ENCODE measurements around the gene LIPC.

LIPC gene

DNA sequence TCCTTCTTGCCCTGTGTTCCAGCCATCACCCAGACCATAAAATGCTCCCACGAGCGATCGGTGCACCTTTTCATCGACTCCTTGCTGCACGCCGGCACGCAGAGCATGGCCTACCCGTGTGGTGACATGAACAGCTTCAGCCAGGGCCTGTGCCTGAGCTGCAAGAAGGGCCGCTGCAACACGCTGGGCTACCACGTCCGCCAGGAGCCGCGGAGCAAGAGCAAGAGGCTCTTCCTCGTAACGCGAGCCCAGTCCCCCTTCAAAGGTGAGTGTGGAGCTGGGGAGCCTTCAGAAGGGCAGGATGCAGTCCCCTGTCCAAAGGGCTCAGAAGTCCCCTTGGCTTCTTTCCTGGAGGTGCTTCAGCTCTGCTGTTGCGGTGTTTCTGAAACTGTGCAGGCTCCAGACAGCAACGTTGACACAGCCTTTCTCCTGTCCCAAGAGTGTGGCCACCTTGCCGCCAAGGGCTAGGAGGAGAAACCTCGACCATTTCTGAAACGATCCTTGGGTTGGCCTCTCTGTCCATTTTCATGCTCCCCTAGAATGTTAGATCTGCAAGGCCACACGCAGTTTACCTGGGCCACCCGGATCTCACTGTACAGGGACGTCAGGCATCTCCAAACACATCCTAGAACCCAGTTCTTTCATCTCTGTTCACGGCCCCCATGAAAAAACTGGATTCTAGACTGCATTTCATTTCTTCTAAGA is 116.7 kb downstream of the LIPC start:
- Histone ChIP-seq H3F3A (ENCODE audit: insufficient read depth) (no peaks in the 10 kb centered on the region), H3K36me3 (ENCODE audit: low read length) (no peaks in the 10 kb centered on the region), H3K27me3 (ENCODE audit: low read length) (no peaks in the 10 kb centered on the region), H3K9me3 (ENCODE audit: insufficient read depth, low read length) (no peaks in the 10 kb centered on the region), H3K79me2 (ENCODE audit: insufficient read depth, low read length) (no peaks in the 10 kb centered on the region), H3K27ac (ENCODE audit: low read depth, low read length) (no peak overlapping the region), H2AFZ (ENCODE audit: low read depth, low read length, severe bottlenecking) (no peak overlapping the region), H3K9me2 (replicated peaks; ENCODE audit: insufficient read depth, low read length) (no peaks in the 10 kb centered on the region), H3K4me2 (ENCODE audit: low read depth, low read length, poor library complexity, severe bottlenecking) (no peak overlapping the region), H3K9ac (ENCODE audit: low read length) (no peak overlapping the region), H3K4me3 (ENCODE audit: insufficient read depth, low read length, poor library complexity, severe bottlenecking) (no peak overlapping the region), H4K20me1 (ENCODE audit: low read depth, low read length) (no peaks in the 10 kb centered on the region)
- TF ChIP-seq, protein P1, sequence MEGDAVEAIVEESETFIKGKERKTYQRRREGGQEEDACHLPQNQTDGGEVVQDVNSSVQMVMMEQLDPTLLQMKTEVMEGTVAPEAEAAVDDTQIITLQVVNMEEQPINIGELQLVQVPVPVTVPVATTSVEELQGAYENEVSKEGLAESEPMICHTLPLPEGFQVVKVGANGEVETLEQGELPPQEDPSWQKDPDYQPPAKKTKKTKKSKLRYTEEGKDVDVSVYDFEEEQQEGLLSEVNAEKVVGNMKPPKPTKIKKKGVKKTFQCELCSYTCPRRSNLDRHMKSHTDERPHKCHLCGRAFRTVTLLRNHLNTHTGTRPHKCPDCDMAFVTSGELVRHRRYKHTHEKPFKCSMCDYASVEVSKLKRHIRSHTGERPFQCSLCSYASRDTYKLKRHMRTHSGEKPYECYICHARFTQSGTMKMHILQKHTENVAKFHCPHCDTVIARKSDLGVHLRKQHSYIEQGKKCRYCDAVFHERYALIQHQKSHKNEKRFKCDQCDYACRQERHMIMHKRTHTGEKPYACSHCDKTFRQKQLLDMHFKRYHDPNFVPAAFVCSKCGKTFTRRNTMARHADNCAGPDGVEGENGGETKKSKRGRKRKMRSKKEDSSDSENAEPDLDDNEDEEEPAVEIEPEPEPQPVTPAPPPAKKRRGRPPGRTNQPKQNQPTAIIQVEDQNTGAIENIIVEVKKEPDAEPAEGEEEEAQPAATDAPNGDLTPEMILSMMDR (IDR thresholded peaks at IDR 0.05; ENCODE audit: insufficient read depth, low read length, poor library complexity, severe bottlenecking) = no peak
- TF ChIP-seq EZH2phosphoT487 (conservative IDR thresholded peaks at IDR 0.05; ENCODE audit: low read length) = no peak

DNA sequence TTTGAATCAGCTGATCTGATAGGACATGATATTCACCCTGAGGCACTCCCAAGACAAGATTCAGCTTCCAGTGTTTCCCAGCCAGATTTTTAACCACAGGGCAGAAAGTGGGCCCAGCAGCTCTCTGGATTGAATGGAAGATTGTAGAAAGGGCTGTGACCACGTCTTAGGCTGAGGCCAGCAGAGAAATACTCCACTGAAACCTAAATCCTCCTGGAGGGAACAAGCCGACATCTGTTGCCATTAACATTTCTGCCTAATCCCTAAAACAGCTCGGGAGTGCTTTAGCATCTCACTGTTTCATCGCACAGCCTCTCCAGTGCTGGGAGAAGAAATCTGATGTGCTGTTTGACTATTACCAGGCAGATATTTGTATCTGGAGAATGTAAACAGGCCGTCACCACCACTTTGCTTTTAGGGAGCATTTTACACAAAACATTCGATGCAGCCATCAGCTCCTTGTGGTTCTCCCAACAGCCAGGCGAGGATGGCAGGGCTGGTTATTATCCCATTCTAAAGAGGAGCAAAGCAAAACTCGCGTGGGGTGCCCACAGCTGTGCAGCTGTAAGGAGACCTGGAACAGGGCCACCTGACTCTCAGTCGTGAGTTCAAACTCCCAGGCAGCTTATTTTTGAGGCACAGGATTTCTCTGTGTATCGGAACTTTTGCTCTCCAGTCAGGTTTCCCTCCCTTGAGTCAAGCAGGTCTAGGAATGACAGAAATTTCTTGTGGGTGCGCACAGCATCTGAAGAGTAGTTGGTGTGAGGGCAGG is 117.4 kb downstream of the LIPC start:
- Histone ChIP-seq H3K27ac (ENCODE audit: low read depth, low read length) (no peak overlapping the region), H3K4me2 (ENCODE audit: low read depth, low read length, poor library complexity, severe bottlenecking) (no peak overlapping the region), H3K9me2 (replicated peaks; ENCODE audit: insufficient read depth, low read length) (no peaks in the 10 kb centered on the region)

DNA sequence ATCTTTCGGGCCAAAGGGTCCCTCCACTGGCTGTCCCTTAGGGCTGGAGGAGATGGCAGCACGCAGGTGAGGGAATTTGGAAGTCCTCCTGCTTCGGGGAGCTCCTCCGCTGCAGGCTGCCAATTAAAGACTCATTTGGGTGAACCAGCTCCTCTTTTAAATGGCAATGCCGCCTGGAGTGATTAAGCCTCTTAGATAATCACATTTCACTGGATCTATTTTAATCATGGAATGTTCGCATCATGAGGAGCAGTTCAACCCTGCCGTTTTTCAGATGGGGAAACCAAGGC is 117.9 kb downstream of the LIPC start:
- no peaks in the 10 kb centered on the region for H3K9me2 ChIP-seq (replicated peaks; ENCODE audit: insufficient read depth, low read length)
- no peaks in the 10 kb centered on the region for H3K9me3 ChIP-seq (ENCODE audit: insufficient read depth, low read length)
- no peaks in the 10 kb centered on the region for H3K36me3 ChIP-seq (ENCODE audit: low read length)
- no peaks in the 10 kb centered on the region for H3K79me2 ChIP-seq (ENCODE audit: insufficient read depth, low read length)
- no peak overlapping the region for H2AFZ ChIP-seq (ENCODE audit: low read depth, low read length, severe bottlenecking)
- no peaks in the 10 kb centered on the region for H3F3A ChIP-seq (ENCODE audit: insufficient read depth)
- H4K20me1 ChIP-seq (ENCODE audit: low read depth, low read length) = no peaks in the 10 kb centered on the region
- H3K27ac ChIP-seq (ENCODE audit: low read depth, low read length) = no peak overlapping the region
- H3K4me3 ChIP-seq (ENCODE audit: insufficient read depth, low read length, poor library complexity, severe bottlenecking) = no peak overlapping the region
- no peak for TF ChIP-seq EZH2phosphoT487 (conservative IDR thresholded peaks at IDR 0.05; ENCODE audit: low read length)
- TF ChIP-seq, protein P1 (IDR thresholded peaks at IDR 0.05; ENCODE audit: insufficient read depth, low read length, poor library complexity, severe bottlenecking) = no peak
- H3K4me2 ChIP-seq (ENCODE audit: low read depth, low read length, poor library complexity, severe bottlenecking) = no peak overlapping the region
- no peak overlapping the region for H3K9ac ChIP-seq (ENCODE audit: low read length)
- no peaks in the 10 kb centered on the region for H3K27me3 ChIP-seq (ENCODE audit: low read length)

More for the DNA sequence above, 117.4 kb downstream of the LIPC start:
- Histone ChIP-seq H3K36me3 (ENCODE audit: low read length) (no peaks in the 10 kb centered on the region), H3K9ac (ENCODE audit: low read length) (no peak overlapping the region), H3K9me3 (ENCODE audit: insufficient read depth, low read length) (no peaks in the 10 kb centered on the region), H3F3A (ENCODE audit: insufficient read depth) (no peaks in the 10 kb centered on the region), H2AFZ (ENCODE audit: low read depth, low read length, severe bottlenecking) (no peak overlapping the region), H4K20me1 (ENCODE audit: low read depth, low read length) (no peaks in the 10 kb centered on the region), H3K4me3 (ENCODE audit: insufficient read depth, low read length, poor library complexity, severe bottlenecking) (no peak overlapping the region), H3K79me2 (ENCODE audit: insufficient read depth, low read length) (no peaks in the 10 kb centered on the region), H3K27me3 (ENCODE audit: low read length) (no peaks in the 10 kb centered on the region)
- TF ChIP-seq, protein P1 (IDR thresholded peaks at IDR 0.05; ENCODE audit: insufficient read depth, low read length, poor library complexity, severe bottlenecking) = no peak
- no peak for TF ChIP-seq EZH2phosphoT487 (conservative IDR thresholded peaks at IDR 0.05; ENCODE audit: low read length)
